K562 (cell line): Measurements from ENCODE around the gene NTSR2.

Experiments
- SIN3A ChIP-seq, 2 experiments: fragments of 150-350 bp in 1 of 2; IDR thresholded peaks; 2 replicates each; pipeline ENCODE4 v1.6.1; 2011 to 2016; ENCODE audit warnings: borderline replicate concordance in 2 of 2, low read depth in 2 of 2, low read length in 2 of 2, mild to moderate bottlenecking in 2 of 2, moderate library complexity in 2 of 2; ENCODE audit not compliant: control insufficient read depth in 1 of 2
- SIX5 ChIP-seq, 2 experiments: IDR thresholded peaks; 2 replicates each; pipeline ENCODE4 v1.6.1; 2011; ENCODE audit warnings: low read length in 2 of 2, borderline replicate concordance in 1 of 2, low read depth in 1 of 2, mild to moderate bottlenecking in 1 of 2, moderate library complexity in 1 of 2; ENCODE audit not compliant: insufficient read depth in 1 of 2
- ZNF174 ChIP-seq: fragments of 250-450 bp; sonication (Bioruptor Pico); IDR thresholded peaks from 2 replicates; pipeline ENCODE4 v1.4.0; 2020; ENCODE audit warnings: mild to moderate bottlenecking
- ZNF23 ChIP-seq: fragments of 250-450 bp; sonication (Bioruptor Pico); IDR thresholded peaks from 2 replicates; pipeline ENCODE4 v1.4.0; 2020; ENCODE audit warnings: mild to moderate bottlenecking
- ZNF707 ChIP-seq: fragments of 250-450 bp; sonication (Bioruptor Pico); conservative IDR thresholded peaks from 2 replicates; pipeline ENCODE4 v1.8.0; 2022; ENCODE audit warnings: inconsistent platforms, mild to moderate bottlenecking, moderate library complexity
- TF ChIP-seq, protein P1 (sequence below), 3 experiments: IDR thresholded peaks in 2 of 3; conservative IDR thresholded peaks in 1 of 3; 2 replicates each; pipeline ENCODE4 v1.5.1; 2011 to 2012; ENCODE audit warnings: low read length in 3 of 3, mild to moderate bottlenecking in 3 of 3, control low read depth in 2 of 3, improper control_type of control experiment in 1 of 3, inconsistent platforms in 1 of 3, low read depth in 1 of 3, mixed read lengths in 1 of 3, moderate library complexity in 1 of 3; ENCODE audit not compliant: insufficient read depth in 2 of 3
- TF ChIP-seq, protein P2 (sequence below): fragments of 250-450 bp; sonication (Bioruptor Pico); IDR thresholded peaks from 2 replicates; pipeline ENCODE4 v1.5.0; 2020; ENCODE audit warnings: mild to moderate bottlenecking, borderline replicate concordance

DNA sequence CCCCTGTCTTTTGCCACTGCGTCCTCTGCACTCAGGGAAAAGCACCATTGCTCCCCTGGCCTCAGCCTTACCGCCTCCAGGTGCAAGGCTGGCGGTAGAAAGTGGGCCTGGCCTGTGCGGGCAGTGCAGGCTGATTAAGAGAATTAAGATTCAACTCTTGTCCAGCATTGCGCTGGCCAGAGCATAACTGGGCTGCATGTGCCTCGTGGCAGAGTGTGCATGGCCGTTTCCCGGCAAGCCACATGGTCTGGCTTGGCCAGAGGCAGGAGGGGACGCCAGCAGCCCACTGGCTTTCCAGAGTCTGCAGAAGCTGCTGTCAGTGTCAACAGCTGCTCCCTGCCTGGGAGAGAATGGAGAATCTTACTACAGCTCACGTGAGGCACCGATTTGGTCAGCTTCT lies 12.3 kb downstream of the NTSR2 start:
- no peak for TF ChIP-seq ZNF23 (CRISPR knock-in tag)
- TF ChIP-seq SIX5 (IDR thresholded peaks at IDR 0.05; ENCODE audit: borderline replicate concordance in 1 of 2, insufficient read depth in 1 of 2, low read depth in 1 of 2, low read length in 2 of 2), result no peak
- TF ChIP-seq, protein P1, sequence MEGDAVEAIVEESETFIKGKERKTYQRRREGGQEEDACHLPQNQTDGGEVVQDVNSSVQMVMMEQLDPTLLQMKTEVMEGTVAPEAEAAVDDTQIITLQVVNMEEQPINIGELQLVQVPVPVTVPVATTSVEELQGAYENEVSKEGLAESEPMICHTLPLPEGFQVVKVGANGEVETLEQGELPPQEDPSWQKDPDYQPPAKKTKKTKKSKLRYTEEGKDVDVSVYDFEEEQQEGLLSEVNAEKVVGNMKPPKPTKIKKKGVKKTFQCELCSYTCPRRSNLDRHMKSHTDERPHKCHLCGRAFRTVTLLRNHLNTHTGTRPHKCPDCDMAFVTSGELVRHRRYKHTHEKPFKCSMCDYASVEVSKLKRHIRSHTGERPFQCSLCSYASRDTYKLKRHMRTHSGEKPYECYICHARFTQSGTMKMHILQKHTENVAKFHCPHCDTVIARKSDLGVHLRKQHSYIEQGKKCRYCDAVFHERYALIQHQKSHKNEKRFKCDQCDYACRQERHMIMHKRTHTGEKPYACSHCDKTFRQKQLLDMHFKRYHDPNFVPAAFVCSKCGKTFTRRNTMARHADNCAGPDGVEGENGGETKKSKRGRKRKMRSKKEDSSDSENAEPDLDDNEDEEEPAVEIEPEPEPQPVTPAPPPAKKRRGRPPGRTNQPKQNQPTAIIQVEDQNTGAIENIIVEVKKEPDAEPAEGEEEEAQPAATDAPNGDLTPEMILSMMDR (IDR thresholded peaks at IDR 0.05 in 2 of 3, conservative IDR thresholded peaks at IDR 0.05 in 1 of 3; ENCODE audit: insufficient read depth in 2 of 3, low read depth in 1 of 3, low read length in 3 of 3), result no peak
- TF ChIP-seq SIN3A (IDR thresholded peaks at IDR 0.05; ENCODE audit: borderline replicate concordance in 2 of 2, control insufficient read depth in 1 of 2, low read depth in 2 of 2, low read length in 2 of 2), result no peak
- no peak for TF ChIP-seq ZNF707 (CRISPR knock-in tag)
- TF ChIP-seq, protein P2, sequence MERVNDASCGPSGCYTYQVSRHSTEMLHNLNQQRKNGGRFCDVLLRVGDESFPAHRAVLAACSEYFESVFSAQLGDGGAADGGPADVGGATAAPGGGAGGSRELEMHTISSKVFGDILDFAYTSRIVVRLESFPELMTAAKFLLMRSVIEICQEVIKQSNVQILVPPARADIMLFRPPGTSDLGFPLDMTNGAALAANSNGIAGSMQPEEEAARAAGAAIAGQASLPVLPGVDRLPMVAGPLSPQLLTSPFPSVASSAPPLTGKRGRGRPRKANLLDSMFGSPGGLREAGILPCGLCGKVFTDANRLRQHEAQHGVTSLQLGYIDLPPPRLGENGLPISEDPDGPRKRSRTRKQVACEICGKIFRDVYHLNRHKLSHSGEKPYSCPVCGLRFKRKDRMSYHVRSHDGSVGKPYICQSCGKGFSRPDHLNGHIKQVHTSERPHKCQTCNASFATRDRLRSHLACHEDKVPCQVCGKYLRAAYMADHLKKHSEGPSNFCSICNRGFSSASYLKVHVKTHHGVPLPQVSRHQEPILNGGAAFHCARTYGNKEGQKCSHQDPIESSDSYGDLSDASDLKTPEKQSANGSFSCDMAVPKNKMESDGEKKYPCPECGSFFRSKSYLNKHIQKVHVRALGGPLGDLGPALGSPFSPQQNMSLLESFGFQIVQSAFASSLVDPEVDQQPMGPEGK (CRISPR knock-in tag), result no peak
- no peak for TF ChIP-seq ZNF174 (CRISPR knock-in tag)
